MV-4-11 (cell line): ENCODE results near the gene ARV1.
A peak's percentile ranks its signal among the peaks of the same experiment; 100 is the strongest.

Source experiments
- DNase-seq: peaks from one replicate; lab custom pipeline; 2025; lab: John Stamatoyannopoulos, UW

ARV1 gene

GRCh38 chr1:230978491-230979388 is at the start of gene ARV1, which contains the start of gene TTC13:
TSS of gene ARV1 (plus strand) at chr1:230979094. CDS start at chr1:230979106, 12 bp downstream.
TSS of gene TTC13 (minus strand) at chr1:230978861. CDS start at chr1:230978830, 31 bp downstream.
- DNase-seq, result peak; percentile 99

- DNase-seq, result no peak
These were observed 47.9 kb upstream of the ARV1 start for GRCh38 chr1:230930986-230931385.

GRCh38 chr1:230935852-230936251 is 43.0 kb upstream of the ARV1 start:
- DNase-seq, result no peak

- DNase-seq, result no peak
These were observed 42.4 kb upstream of the ARV1 start for GRCh38 chr1:230936475-230936874.

GRCh38 chr1:230937371-230937770 is 41.5 kb upstream of the ARV1 start:
- DNase-seq, result no peak

GRCh38 chr1:230938924-230939368 is 39.9 kb upstream of the ARV1 start:
- no peak for DNase-seq

- no peak for DNase-seq
These were observed 38.9 kb upstream of the ARV1 start for GRCh38 chr1:230939806-230940489.

- no peak for DNase-seq
These were observed 38.0 kb upstream of the ARV1 start for GRCh38 chr1:230940848-230941247.

- DNase-seq, result no peak
These were observed 35.8 kb upstream of the ARV1 start for GRCh38 chr1:230943048-230943593.

- DNase-seq, result no peak
These were observed 30.6 kb upstream of the ARV1 start for GRCh38 chr1:230948301-230948700.

GRCh38 chr1:230948903-230949302 is 30.0 kb upstream of the ARV1 start:
- no peak for DNase-seq

- DNase-seq, result no peak
These were observed 28.5 kb upstream of the ARV1 start for GRCh38 chr1:230950404-230950803.

- DNase-seq, result peak; percentile 6
These were observed 21.3 kb upstream of the ARV1 start for GRCh38 chr1:230957580-230957989.

GRCh38 chr1:230958370-230958769 is 20.5 kb upstream of the ARV1 start:
- DNase-seq, result no peak

- no peak for DNase-seq
These were observed 14.0 kb upstream of the ARV1 start for GRCh38 chr1:230964896-230965295.

GRCh38 chr1:230965535-230965934 is 13.4 kb upstream of the ARV1 start:
- no peak for DNase-seq

GRCh38 chr1:230966358-230966873 is 12.5 kb upstream of the ARV1 start:
- no peak for DNase-seq

- no peak for DNase-seq
These were observed 8.5 kb upstream of the ARV1 start for GRCh38 chr1:230970432-230970831.

- no peak for DNase-seq
These were observed 7.1 kb upstream of the ARV1 start for GRCh38 chr1:230971771-230972170.

- DNase-seq, result peak; percentile 88
These were observed 6.0 kb upstream of the ARV1 start for GRCh38 chr1:230972855-230973271.

- no peak for DNase-seq
These were observed 3.3 kb upstream of the ARV1 start for GRCh38 chr1:230975636-230976035.

GRCh38 chr1:230976360-230976759 is 2.5 kb upstream of the ARV1 start:
- DNase-seq, result no peak
